Measurements from ENCODE around the gene HSD3B7.

The HSD3B7 gene

GRCh38 chr16:30956601-30957455 lies 28.2 kb upstream of the HSD3B7 start:
- in situ Hi-C loops (cut with HindIII; ENCODE audit: low sequenced_read_pairs), result no loop called here

- in situ Hi-C loops (cut with HindIII; ENCODE audit: low sequenced_read_pairs), result no loop called here
These were observed 27.4 kb upstream of the HSD3B7 start, which contains the start of gene SETD1A for GRCh38 chr16:30957456-30958174. Gene SETD1A, plus strand, starts transcription at chr16:30957754. Its CDS starts 978 bp downstream, at chr16:30958732.

- in situ Hi-C loops (cut with HindIII; ENCODE audit: low sequenced_read_pairs), result no loop called here
These were observed 26.6 kb upstream of the HSD3B7 start for GRCh38 chr16:30958175-30959079.

GRCh38 chr16:30961384-30961783 lies 23.6 kb upstream of the HSD3B7 start:
- in situ Hi-C loops (cut with HindIII; ENCODE audit: low sequenced_read_pairs), result no loop called here

GRCh38 chr16:30963925-30964511 lies 21.0 kb upstream of the HSD3B7 start:
- in situ Hi-C loops (cut with HindIII; ENCODE audit: low sequenced_read_pairs), result no loop called here

- in situ Hi-C loops (cut with HindIII; ENCODE audit: low sequenced_read_pairs), result no loop called here
These were observed 20.3 kb upstream of the HSD3B7 start for GRCh38 chr16:30964574-30965226.

GRCh38 chr16:30965436-30965835 lies 19.6 kb upstream of the HSD3B7 start:
- in situ Hi-C loops (cut with HindIII; ENCODE audit: low sequenced_read_pairs), result no loop called here

GRCh38 chr16:30966033-30966619 lies 18.9 kb upstream of the HSD3B7 start:
- in situ Hi-C loops (cut with HindIII; ENCODE audit: low sequenced_read_pairs), result no loop called here

GRCh38 chr16:30967795-30968194 lies 17.2 kb upstream of the HSD3B7 start:
- in situ Hi-C loops (cut with HindIII; ENCODE audit: low sequenced_read_pairs), result no loop called here

GRCh38 chr16:30969246-30969842 lies 15.7 kb upstream of the HSD3B7 start:
- in situ Hi-C loops (cut with HindIII; ENCODE audit: low sequenced_read_pairs), result no loop called here

- in situ Hi-C loops (cut with HindIII; ENCODE audit: low sequenced_read_pairs), result no loop called here
These were observed 13.7 kb upstream of the HSD3B7 start for GRCh38 chr16:30971298-30971697.

GRCh38 chr16:30972872-30973271 lies 12.1 kb upstream of the HSD3B7 start:
- in situ Hi-C loops (cut with HindIII; ENCODE audit: low sequenced_read_pairs), result no loop called here

- in situ Hi-C loops (cut with HindIII; ENCODE audit: low sequenced_read_pairs), result no loop called here
These were observed 10.7 kb upstream of the HSD3B7 start for GRCh38 chr16:30974348-30974747.

GRCh38 chr16:30976486-30976885 lies 8.5 kb upstream of the HSD3B7 start:
- in situ Hi-C loops (cut with HindIII; ENCODE audit: low sequenced_read_pairs), result no loop called here

GRCh38 chr16:30977502-30977901 lies 7.5 kb upstream of the HSD3B7 start:
- in situ Hi-C loops (cut with HindIII; ENCODE audit: low sequenced_read_pairs), result no loop called here

- in situ Hi-C loops (cut with HindIII; ENCODE audit: low sequenced_read_pairs), result no loop called here
These were observed 5.6 kb upstream of the HSD3B7 start for GRCh38 chr16:30979170-30980022.

GRCh38 chr16:30980023-30980371 lies 5.0 kb upstream of the HSD3B7 start:
- in situ Hi-C loops (cut with HindIII; ENCODE audit: low sequenced_read_pairs), result no loop called here

- in situ Hi-C loops (cut with HindIII; ENCODE audit: low sequenced_read_pairs), result no loop called here
These were observed 4.6 kb upstream of the HSD3B7 start for GRCh38 chr16:30980434-30980833.

- in situ Hi-C loops (cut with HindIII; ENCODE audit: low sequenced_read_pairs), result no loop called here
These were observed 4.0 kb upstream of the HSD3B7 start for GRCh38 chr16:30980959-30981358.

Measured in DLD1 (cell line).